Loucy (cell line): ENCODE measurements around the gene DISC1.

ENCODE experiments used
- H2AFZ ChIP-seq: fragments of 200-600 bp; sonication (generic); 2 replicates; pipeline ENCODE4 v1.6.0; 2016; ENCODE audit warnings: antibody characterized with exemption, mild to moderate bottlenecking, low read length, moderate library complexity
- H3F3A ChIP-seq: fragments of 200-600 bp; 2 replicates; pipeline ENCODE4 v1.6.0; 2016; ENCODE audit warnings: antibody characterized with exemption, low read depth, mild to moderate bottlenecking
- H3K27me3 ChIP-seq: fragments of 200-600 bp; sonication (generic); 2 replicates; pipeline ENCODE4 v1.6.1; 2014; ENCODE audit warnings: low read length, mild to moderate bottlenecking; ENCODE audit not compliant: insufficient read depth, poor library complexity, severe bottlenecking
- H3K36me3 ChIP-seq: fragments of 200-600 bp; sonication (generic); 2 replicates; pipeline ENCODE4 v1.6.1; 2016; ENCODE audit warnings: low read length; ENCODE audit not compliant: insufficient read depth
- H3K4me1 ChIP-seq: fragments of 200-600 bp; sonication (generic); 2 replicates; pipeline ENCODE4 v1.5.1; 2014; ENCODE audit warnings: low read length, mild to moderate bottlenecking; ENCODE audit not compliant: insufficient read depth, poor library complexity, severe bottlenecking
- H3K4me2 ChIP-seq: fragments of 200-600 bp; sonication (generic); 2 replicates; pipeline ENCODE4 v1.6.0; 2014; ENCODE audit warnings: antibody characterized with exemption, low read length, low read depth, mild to moderate bottlenecking; ENCODE audit not compliant: poor library complexity, severe bottlenecking
- H3K4me3 ChIP-seq: fragments of 200-600 bp; sonication (generic); 2 replicates; pipeline ENCODE4 v1.5.1; 2014; ENCODE audit warnings: low read length, mild to moderate bottlenecking, mixed read lengths; ENCODE audit not compliant: poor library complexity, severe bottlenecking
- H3K79me2 ChIP-seq: fragments of 200-600 bp; sonication (generic); 2 replicates; pipeline ENCODE4 v1.6.1; 2014; ENCODE audit warnings: low read length; ENCODE audit not compliant: insufficient read depth
- H3K9ac ChIP-seq: fragments of 200-600 bp; sonication (generic); 2 replicates; pipeline ENCODE4 v1.6.0; 2014; ENCODE audit warnings: mild to moderate bottlenecking, low read depth, low read length, moderate library complexity; ENCODE audit not compliant: poor library complexity, severe bottlenecking
- H3K9me2 ChIP-seq: fragments of 200-600 bp; sonication (generic); replicated peaks from 2 replicates; pipeline ENCODE4 v1.6.1; 2016; ENCODE audit warnings: low read depth, low read length, mixed read lengths
- H3K9me3 ChIP-seq: fragments of 200-600 bp; sonication (generic); 2 replicates; pipeline ENCODE4 v1.6.1; 2014; ENCODE audit warnings: mild to moderate bottlenecking, antibody characterized with exemption, low read length, low read depth; ENCODE audit not compliant: insufficient read depth
- H4K20me1 ChIP-seq: fragments of 200-600 bp; sonication (generic); 2 replicates; pipeline ENCODE4 v1.6.0; 2014; ENCODE audit warnings: antibody characterized with exemption, low read length, mild to moderate bottlenecking; ENCODE audit not compliant: insufficient read depth, poor library complexity, severe bottlenecking
- EZH2phosphoT487 ChIP-seq: fragments of 200-600 bp; IDR thresholded peaks from 2 replicates; pipeline ENCODE4 v1.6.1; 2018; ENCODE audit warnings: antibody characterized with exemption, mild to moderate bottlenecking, moderate library complexity, borderline replicate concordance
- TF ChIP-seq, protein P1 (sequence below): fragments of 200-600 bp; sonication (generic); conservative IDR thresholded peaks from 2 replicates; pipeline ENCODE4 v1.5.1; 2014; ENCODE audit warnings: mild to moderate bottlenecking, antibody characterized with exemption, low read length

Gene DISC1

GRCh38 chr1:232048481-232048880 lies 421.9 kb downstream of the DISC1 start:
- no peak overlapping the region for H3K4me3 ChIP-seq
- H3F3A ChIP-seq: no peaks in the 10 kb centered on the region
- H4K20me1 ChIP-seq: no peaks in the 10 kb centered on the region
- no peaks in the 10 kb centered on the region for H3K79me2 ChIP-seq
- H3K36me3 ChIP-seq: no peaks in the 10 kb centered on the region
- H3K4me2 ChIP-seq: no peak overlapping the region
- no peaks in the 10 kb centered on the region for H3K9me3 ChIP-seq
- H3K4me1 ChIP-seq: no peaks in the 10 kb centered on the region
- H3K9ac ChIP-seq: no peak overlapping the region
- no peaks in the 10 kb centered on the region for H3K9me2 ChIP-seq
- TF ChIP-seq EZH2phosphoT487: no peak
- TF ChIP-seq, protein P1, sequence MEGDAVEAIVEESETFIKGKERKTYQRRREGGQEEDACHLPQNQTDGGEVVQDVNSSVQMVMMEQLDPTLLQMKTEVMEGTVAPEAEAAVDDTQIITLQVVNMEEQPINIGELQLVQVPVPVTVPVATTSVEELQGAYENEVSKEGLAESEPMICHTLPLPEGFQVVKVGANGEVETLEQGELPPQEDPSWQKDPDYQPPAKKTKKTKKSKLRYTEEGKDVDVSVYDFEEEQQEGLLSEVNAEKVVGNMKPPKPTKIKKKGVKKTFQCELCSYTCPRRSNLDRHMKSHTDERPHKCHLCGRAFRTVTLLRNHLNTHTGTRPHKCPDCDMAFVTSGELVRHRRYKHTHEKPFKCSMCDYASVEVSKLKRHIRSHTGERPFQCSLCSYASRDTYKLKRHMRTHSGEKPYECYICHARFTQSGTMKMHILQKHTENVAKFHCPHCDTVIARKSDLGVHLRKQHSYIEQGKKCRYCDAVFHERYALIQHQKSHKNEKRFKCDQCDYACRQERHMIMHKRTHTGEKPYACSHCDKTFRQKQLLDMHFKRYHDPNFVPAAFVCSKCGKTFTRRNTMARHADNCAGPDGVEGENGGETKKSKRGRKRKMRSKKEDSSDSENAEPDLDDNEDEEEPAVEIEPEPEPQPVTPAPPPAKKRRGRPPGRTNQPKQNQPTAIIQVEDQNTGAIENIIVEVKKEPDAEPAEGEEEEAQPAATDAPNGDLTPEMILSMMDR: no peak
- H3K27me3 ChIP-seq: no peaks in the 10 kb centered on the region
- no peak overlapping the region for H2AFZ ChIP-seq

GRCh38 chr1:232049335-232049734 lies 422.7 kb downstream of the DISC1 start:
- H3K79me2 ChIP-seq: no peaks in the 10 kb centered on the region
- no peak overlapping the region for H3K4me2 ChIP-seq
- no peak for TF ChIP-seq EZH2phosphoT487
- TF ChIP-seq, protein P1: no peak
- no peak overlapping the region for H3K9ac ChIP-seq
- H3F3A ChIP-seq: no peaks in the 10 kb centered on the region
- H3K4me1 ChIP-seq: no peaks in the 10 kb centered on the region
- H2AFZ ChIP-seq: no peak overlapping the region
- H3K27me3 ChIP-seq: no peaks in the 10 kb centered on the region
- H3K9me2 ChIP-seq: no peaks in the 10 kb centered on the region
- H3K9me3 ChIP-seq: no peaks in the 10 kb centered on the region
- no peaks in the 10 kb centered on the region for H4K20me1 ChIP-seq
- no peaks in the 10 kb centered on the region for H3K36me3 ChIP-seq
- no peak overlapping the region for H3K4me3 ChIP-seq

DNA sequence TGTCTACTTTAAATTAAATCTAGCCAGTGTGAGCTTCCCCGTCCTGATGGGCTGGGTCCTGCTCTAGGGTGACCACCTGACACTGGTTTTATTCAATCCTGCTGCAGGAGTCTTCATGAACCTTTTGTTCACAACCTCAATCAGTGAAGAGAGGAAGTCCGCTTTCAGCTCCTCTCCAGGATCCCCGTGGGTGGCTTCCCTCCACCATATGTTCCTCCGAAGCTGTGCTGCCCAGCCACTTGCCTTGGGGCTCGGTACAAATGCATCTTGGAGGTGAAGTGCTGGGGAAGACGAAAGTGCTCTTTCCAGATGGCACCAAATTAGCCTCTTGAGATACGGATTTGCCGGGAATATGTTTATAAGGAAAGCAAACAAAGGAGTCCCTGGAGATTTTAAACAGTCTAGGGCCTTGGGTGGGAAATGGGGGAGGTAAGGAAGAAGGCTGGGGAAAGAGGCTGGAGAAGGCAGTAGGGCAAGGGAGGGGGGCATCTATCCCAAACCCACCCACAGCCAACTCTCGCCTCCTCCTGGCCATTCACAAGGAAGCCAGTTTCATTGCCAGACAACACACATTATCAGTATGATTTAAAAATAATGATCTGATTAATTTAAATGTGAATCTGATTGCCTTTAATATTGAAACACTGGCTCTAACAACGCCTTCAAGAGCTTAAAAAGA lies 430.8 kb downstream of the DISC1 start:
- Histone ChIP-seq H3F3A (no peaks in the 10 kb centered on the region), H3K27me3 (no peaks in the 10 kb centered on the region), H3K9me3 (no peaks in the 10 kb centered on the region), H3K79me2 (no peaks in the 10 kb centered on the region), H3K9me2 (no peaks in the 10 kb centered on the region), H4K20me1 (no peaks in the 10 kb centered on the region), H3K4me3 (no peak overlapping the region), H2AFZ (no peak overlapping the region), H3K4me2 (no peak overlapping the region), H3K4me1 (no peaks in the 10 kb centered on the region), H3K36me3 (no peaks in the 10 kb centered on the region), H3K9ac (no peak overlapping the region)
- TF ChIP-seq, protein P1: no peak
- TF ChIP-seq EZH2phosphoT487: no peak
